SK-N-SH (cell line): ENCODE data around the gene ZNF547. TPM values are rescaled to one million over a fixed set of nuclear protein-coding genes. Genes with fewer than 3 reads are reported as not detected.

Experiments
- CTCF ChIA-PET: fragments of 300-600, 350-600 bp; formaldehyde crosslinking; extraction: SDS; loops from one replicate; lab custom pipeline; 2021; lab: Yijun Ruan, JAX
- POLR2A ChIA-PET: fragments of 350-600 bp; sonication (Branson Sonifier 250); formaldehyde crosslinking; extraction: SDS; loops from one replicate; lab custom pipeline; 2020; ENCODE audit warnings: antibody characterized with exemption, inconsistent platforms; lab: Yijun Ruan, JAX
- DNase-seq: peaks from one replicate; pipeline ENCODE4 v3.0.0; 2012
- H2AFZ ChIP-seq: fragments of 200-600 bp; sonication (generic); 2 replicates; pipeline ENCODE4 v1.8.1; 2016; ENCODE audit warnings: antibody characterized with exemption, mild to moderate bottlenecking, low read depth
- H3F3A ChIP-seq: fragments of 200-600 bp; sonication (generic); replicated peaks from 2 replicates; pipeline ENCODE3; 2016; ENCODE audit warnings: antibody characterized with exemption, mild to moderate bottlenecking; ENCODE audit not compliant: insufficient read depth
- H3K27ac ChIP-seq, 2 experiments: fragments of 200-500 bp in 1 of 2; fragments of 200-600 bp in 1 of 2; sonication (Bioruptor generic) in 1 of 2; sonication (generic), shearing (Covaris generic) in 1 of 2; 2 replicates each; pipeline versions ENCODE4 v1.5.1 to v1.6.1; 2014 to 2016; ENCODE audit warnings: low read depth in 2 of 2, inconsistent platforms in 1 of 2, low read length in 1 of 2, mild to moderate bottlenecking in 1 of 2, mixed read lengths in 1 of 2
- H3K27me3 ChIP-seq: fragments of 200-600 bp; sonication (generic), shearing (Covaris generic); 2 replicates; pipeline ENCODE4 v1.6.1; 2016; ENCODE audit warnings: mixed run types; ENCODE audit not compliant: insufficient read depth
- H3K36me3 ChIP-seq, 2 experiments: fragments of 200-500 bp in 1 of 2; fragments of 200-600 bp in 1 of 2; sonication (Bioruptor generic) in 1 of 2; sonication (generic) in 1 of 2; replicated peaks in 1 of 2; 2 replicates each; pipeline versions ENCODE3 to v1.5.1; 2014 to 2016; ENCODE audit warnings: low read length in 1 of 2, mild to moderate bottlenecking in 1 of 2; ENCODE audit not compliant: insufficient read depth in 2 of 2, control insufficient read depth in 1 of 2
- H3K4me1 ChIP-seq, 2 experiments: fragments of 200-500 bp in 1 of 2; fragments of 200-600 bp in 1 of 2; sonication (Bioruptor generic) in 1 of 2; sonication (generic), shearing (Covaris generic) in 1 of 2; 2 replicates each; pipeline versions ENCODE4 v1.5.1 to v1.6.1; 2014 to 2016; ENCODE audit warnings: low read depth in 1 of 2, low read length in 1 of 2, mixed run types in 1 of 2; ENCODE audit not compliant: insufficient read depth in 2 of 2, control insufficient read depth in 1 of 2
- H3K4me2 ChIP-seq: fragments of 200-600 bp; sonication (generic), shearing (Covaris generic); 2 replicates; pipeline ENCODE4 v1.6.1; 2017; ENCODE audit warnings: mixed run types
- H3K4me3 ChIP-seq, 2 experiments: fragments of 200-500 bp in 1 of 2; fragments of 200-600 bp in 1 of 2; sonication (Bioruptor generic) in 1 of 2; sonication (generic), shearing (Covaris generic) in 1 of 2; 2 replicates each; pipeline versions ENCODE4 v1.5.1 to v1.8.1; 2014 to 2016; ENCODE audit warnings: low read depth in 2 of 2, inconsistent platforms in 1 of 2, low read length in 1 of 2, mild to moderate bottlenecking in 1 of 2, mixed read lengths in 1 of 2, moderate library complexity in 1 of 2
- H3K79me2 ChIP-seq: fragments of 200-600 bp; sonication (generic); 2 replicates; pipeline ENCODE4 v1.8.1; 2017; ENCODE audit warnings: mild to moderate bottlenecking; ENCODE audit not compliant: insufficient read depth
- H3K9ac ChIP-seq: fragments of 200-600 bp; sonication (generic); 2 replicates; pipeline ENCODE4 v1.6.1; 2017; ENCODE audit warnings: mixed run types
- H3K9me2 ChIP-seq: fragments of 200-600 bp; sonication (generic); 2 replicates; pipeline ENCODE4 v1.6.1; 2017; ENCODE audit warnings: mixed run types
- H3K9me3 ChIP-seq: fragments of 200-600 bp; sonication (generic); 2 replicates; pipeline ENCODE4 v1.6.1; 2017; ENCODE audit warnings: mixed run types, mild to moderate bottlenecking, moderate library complexity
- H4K20me1 ChIP-seq: fragments of 200-600 bp; sonication (generic); 2 replicates; pipeline ENCODE4 v1.6.1; 2017; ENCODE audit warnings: mild to moderate bottlenecking, mixed run types; ENCODE audit not compliant: insufficient read depth
- ELF1 ChIP-seq: IDR thresholded peaks from 2 replicates; pipeline ENCODE4 v1.4.0; 2012
- EZH2phosphoT487 ChIP-seq: fragments of 200-600 bp; sonication (generic); IDR thresholded peaks from 2 replicates; pipeline ENCODE4 v1.6.1; 2017; ENCODE audit warnings: low read depth, mixed run types, mild to moderate bottlenecking, antibody characterized with exemption, moderate library complexity, borderline replicate concordance
- IRF3 ChIP-seq: fragments of 150-350 bp; IDR thresholded peaks from 2 replicates; pipeline ENCODE4 v1.6.1; 2016; ENCODE audit warnings: mild to moderate bottlenecking, low read depth, low read length
- JUND ChIP-seq: IDR thresholded peaks from 2 replicates; pipeline ENCODE4 v1.4.0; 2012
- MEF2A ChIP-seq: IDR thresholded peaks from 2 replicates; pipeline ENCODE4 v1.4.0; 2012; ENCODE audit warnings: low read depth, borderline replicate concordance
- MXI1 ChIP-seq: IDR thresholded peaks from 2 replicates; pipeline ENCODE4 v1.6.1; 2012; ENCODE audit warnings: mild to moderate bottlenecking, low read depth, low read length, improper control_type of control experiment
- POLR2AphosphoS5 ChIP-seq: IDR thresholded peaks from 2 replicates; pipeline ENCODE4 v1.6.1; 2012; ENCODE audit warnings: low read depth, low read length
- RAD21 ChIP-seq: IDR thresholded peaks from 2 replicates; pipeline ENCODE4 v1.6.1; 2012; ENCODE audit warnings: mild to moderate bottlenecking, low read length
- REST ChIP-seq: IDR thresholded peaks from 2 replicates; pipeline ENCODE4 v1.6.1; 2012; ENCODE audit warnings: mild to moderate bottlenecking, low read depth, low read length, moderate library complexity
- SIN3A ChIP-seq: IDR thresholded peaks from 2 replicates; pipeline ENCODE4 v1.6.1; 2012; ENCODE audit warnings: low read depth, mild to moderate bottlenecking, low read length, moderate library complexity, borderline replicate concordance
- TAF1 ChIP-seq: IDR thresholded peaks from 2 replicates; pipeline ENCODE4 v1.6.1; 2012; ENCODE audit warnings: low read depth, mild to moderate bottlenecking, low read length, moderate library complexity, borderline replicate concordance
- TCF12 ChIP-seq: IDR thresholded peaks from 2 replicates; pipeline ENCODE4 v1.4.0; 2012
- USF1 ChIP-seq: IDR thresholded peaks from 2 replicates; pipeline ENCODE4 v1.4.0; 2012; ENCODE audit warnings: low read depth, borderline replicate concordance
- ZBTB33 ChIP-seq: IDR thresholded peaks from 2 replicates; pipeline ENCODE4 v1.4.0; 2012; ENCODE audit warnings: low read depth, borderline replicate concordance
- WGBS: methylation state at CpG from one replicate; pipeline ENCODE4 v1.1.6; 2017; ENCODE audit warnings: low lambda C conversion rate; 5-methylcytosine and 5-hydroxymethylcytosine counted together
- polyA plus RNA-seq, 3 experiments: library from polyadenylated mRNA; depleted of rRNA; stranded (reverse); fragments of >200 nt; gene quantifications; 2 replicates each; pipeline ENCODE4 v1.2.3, GENCODE V29; 2012

ZNF547 gene
- polyA plus RNA-seq, 1 of the 3 experiments (the other 2 are of a cell fraction), result 1.5 TPM

- Histone ChIP-seq H3K9me3 (no peaks in the 10 kb centered on the region), H3K79me2 (peaks cover 34% of the 10 kb centered on the region), H3F3A (peaks cover 11% of the 10 kb centered on the region), H3K4me1 (peaks cover 0 to 6% of the 10 kb centered on the region in 2 experiments; a peak in 2 of 4 replicates), H3K9me2 (no peaks in the 10 kb centered on the region), H3K27me3 (no peaks in the 10 kb centered on the region), H2AFZ (peak overlapping the region; percentile 81; the same call in 1 of the 2 replicates), H3K9ac (peak overlapping the region; percentile 78), H3K4me2 (peak overlapping the region; percentile 97), H3K36me3 (peaks cover 9 to 12% of the 10 kb centered on the region in 2 experiments), H4K20me1 (no peaks in the 10 kb centered on the region), H3K4me3 (peak overlapping the region; percentile 63 to 84), H3K27ac (peak overlapping the region; percentile 53 to 65; a peak in 2 of 4 replicates)
- DNase-seq, result no peak
- CTCF ChIA-PET, result interaction anchor here (1.0 to 1.3 kb wide), 2 partner anchors 13 to 1150 kb away, joined by 3 read pairs; partner anchors contain the start of gene ZNF304
- POLR2A ChIA-PET, result interaction anchor here (0.9 to 1.4 kb wide), 2 partner anchors 26 to 71 kb away, joined by 3 to 5 read pairs; partner anchors contain the start of genes ZNF548 and ZNF749
- no peak for TF ChIP-seq SIN3A
- TF ChIP-seq TAF1, result no peak
- 3% methylated on average over 10 of the region's 18 CpGs for WGBS
Measured at GRCh38 chr19:57363688-57364181, 384 bp downstream of the ZNF547 start.

GRCh38 chr19:57366776-57367175 is 3.4 kb downstream of the ZNF547 start:
- Histone ChIP-seq H3F3A (peaks cover 6% of the 10 kb centered on the region), H4K20me1 (no peaks in the 10 kb centered on the region), H3K79me2 (peaks cover 34% of the 10 kb centered on the region), H3K27me3 (no peaks in the 10 kb centered on the region), H3K27ac (no peak overlapping the region), H3K4me3 (no peak overlapping the region), H3K9me2 (no peaks in the 10 kb centered on the region), H2AFZ (no peak overlapping the region), H3K9me3 (no peaks in the 10 kb centered on the region)
- DNase-seq, result no peak
- WGBS, result 92% methylated on average over 2 of the region's 2 CpGs
- TF ChIP-seq RAD21 (no peak), POLR2AphosphoS5 (no peak)
- TF ChIP-seq, all 33 proteins: peak for 0
- POLR2A ChIA-PET, result no interaction called here
- Histone ChIP-seq H3K4me2 (no peak overlapping the region), H3K36me3 (peaks cover 2 to 11% of the 10 kb centered on the region in 2 experiments), H3K4me1 (peaks cover 0 to 6% of the 10 kb centered on the region in 2 experiments; a peak in 2 of 4 replicates), H3K9ac (no peak overlapping the region)
- CTCF ChIA-PET, result no interaction called here

- H2AFZ ChIP-seq, result no peak overlapping the region
- WGBS, result 77% methylated on average over 4 of the region's 6 CpGs
- TF ChIP-seq IRF3 (no peak), REST (no peak), ELF1 (no peak), JUND (no peak), ZBTB33 (no peak), TCF12 (no peak), MEF2A (no peak), MXI1 (no peak), EZH2phosphoT487 (no peak), USF1 (no peak)
Measured at GRCh38 chr19:57374179-57374578, 10.8 kb downstream of the ZNF547 start.

More at GRCh38 chr19:57374179-57374578, 10.8 kb downstream of the ZNF547 start:
- no peak for DNase-seq
- Histone ChIP-seq H4K20me1 (no peaks in the 10 kb centered on the region), H3K4me3 (no peak overlapping the region), H3F3A (no peaks in the 10 kb centered on the region), H3K9me2 (no peaks in the 10 kb centered on the region), H3K36me3 (peaks cover 33 to 34% of the 10 kb centered on the region in 2 experiments), H3K79me2 (no peaks in the 10 kb centered on the region), H3K9ac (no peak overlapping the region), H3K9me3 (no peaks in the 10 kb centered on the region; the same call in 1 of the 2 replicates), H3K4me2 (no peak overlapping the region), H3K27me3 (no peaks in the 10 kb centered on the region), H3K4me1 (no peaks in the 10 kb centered on the region), H3K27ac (no peak overlapping the region)
- ChIA-PET POLR2A (no interaction called here), CTCF (no interaction called here)
